Measurements from ENCODE around the gene CC2D1A.

Gene CC2D1A

GRCh38 chr19:13883516-13884064 is 22.4 kb upstream of the CC2D1A start:
- no peak overlapping the region for H3K27ac Mint-ChIP-seq
- peaks cover 30 to 34% of the 10 kb centered on the region in 2 donors for H3K4me1 Mint-ChIP-seq
- no peaks in the 10 kb centered on the region for H3K36me3 Mint-ChIP-seq
- H3K27me3 Mint-ChIP-seq: peaks cover 0 to 5% of the 10 kb centered on the region in 2 donors
- H3K9me3 Mint-ChIP-seq: no peaks in the 10 kb centered on the region
- DNase-seq (no peak), ATAC-seq (replicated peaks) (no peak)
- H3K4me3 Mint-ChIP-seq: no peak overlapping the region

DNA sequence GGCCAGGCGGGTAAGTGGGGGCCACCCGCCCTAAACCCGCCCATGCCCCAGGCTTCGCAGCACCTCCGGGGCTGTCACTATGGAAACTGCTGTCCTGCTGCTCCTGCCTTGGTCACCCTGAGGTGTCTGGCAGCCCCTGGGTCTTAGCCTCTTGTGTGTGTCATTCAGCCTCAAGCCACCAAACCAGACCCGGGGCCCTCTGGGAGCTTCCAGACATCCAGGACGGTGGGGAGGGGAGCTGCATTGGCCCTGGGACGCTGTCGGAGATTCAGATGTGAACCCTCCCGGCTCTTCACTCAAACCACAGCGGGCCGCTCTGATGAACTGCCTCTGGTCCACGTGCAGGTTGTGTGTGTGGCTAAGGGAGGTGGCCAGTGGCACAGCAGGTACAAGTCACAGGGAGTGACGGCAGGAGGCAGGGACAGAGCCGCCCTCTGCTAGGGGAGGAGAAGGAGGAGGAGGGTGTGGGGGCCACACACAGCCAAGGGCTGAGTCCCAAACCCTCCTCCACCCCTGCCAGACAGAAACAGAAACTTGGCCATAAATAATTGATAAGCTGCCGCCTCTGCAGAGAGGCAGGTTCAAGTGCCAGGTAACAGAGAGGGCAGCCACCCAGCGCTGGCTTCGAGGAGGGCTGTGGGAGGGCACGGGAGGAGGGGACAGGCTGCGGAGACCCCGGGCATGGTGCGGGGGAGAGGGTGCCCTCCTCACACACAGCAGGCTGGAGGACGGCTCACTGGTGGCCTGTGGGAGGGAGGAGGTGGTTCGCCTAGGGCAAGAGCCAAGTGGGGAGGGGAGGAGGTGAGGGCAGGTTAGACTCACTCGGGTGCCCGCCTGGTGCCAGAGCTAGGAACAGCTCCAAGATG is 21.0 kb upstream of the CC2D1A start:
- Mint-ChIP-seq H3K4me3 (no peak overlapping the region), H3K4me1 (peaks cover 28 to 31% of the 10 kb centered on the region in 2 donors), H3K27ac (no peak overlapping the region), H3K36me3 (no peaks in the 10 kb centered on the region), H3K27me3 (peaks cover 0 to 5% of the 10 kb centered on the region in 2 donors), H3K9me3 (no peaks in the 10 kb centered on the region)
- no peak for DNase-seq
- ATAC-seq (replicated peaks): no peak

- H3K27ac Mint-ChIP-seq: no peak overlapping the region
- H3K27me3 Mint-ChIP-seq: peaks cover 0 to 5% of the 10 kb centered on the region in 2 donors
- no peak overlapping the region for H3K4me3 Mint-ChIP-seq
- no peak for DNase-seq
- H3K4me1 Mint-ChIP-seq: peaks cover 21 to 22% of the 10 kb centered on the region in 2 donors
- no peak for ATAC-seq (replicated peaks)
- no peaks in the 10 kb centered on the region for H3K36me3 Mint-ChIP-seq
- no peaks in the 10 kb centered on the region for H3K9me3 Mint-ChIP-seq
These were observed 20.1 kb upstream of the CC2D1A start for GRCh38 chr19:13885826-13886365.

DNA sequence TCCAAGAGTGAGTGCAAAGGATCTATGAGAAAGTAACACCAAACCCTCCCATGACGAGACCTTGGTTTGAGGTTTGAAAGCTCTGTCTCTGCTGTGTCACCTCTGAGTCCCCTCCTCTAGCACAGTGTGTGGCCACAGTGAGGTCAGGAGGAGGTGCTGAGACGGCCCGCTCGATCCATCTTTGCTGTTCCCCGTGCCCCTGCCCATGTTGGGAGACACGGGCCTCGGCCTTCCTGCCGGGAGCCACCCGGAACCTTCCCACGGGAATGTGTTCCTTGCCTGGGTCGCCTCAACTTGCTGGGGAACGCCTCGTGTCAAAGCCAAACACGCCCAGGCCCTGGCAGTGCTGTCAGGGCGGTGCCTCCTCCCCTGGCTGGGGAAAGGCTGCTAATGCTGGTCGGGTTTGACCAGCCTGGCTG is 19.0 kb upstream of the CC2D1A start:
- Mint-ChIP-seq H3K4me1 (peaks cover 10 to 12% of the 10 kb centered on the region in 2 donors), H3K36me3 (no peaks in the 10 kb centered on the region), H3K27ac (no peak overlapping the region), H3K27me3 (peaks cover 0 to 5% of the 10 kb centered on the region in 2 donors), H3K4me3 (no peak overlapping the region), H3K9me3 (no peaks in the 10 kb centered on the region)
- DNase-seq (no peak), ATAC-seq (replicated peaks) (no peak)

- Mint-ChIP-seq H3K4me1 (peaks cover 5 to 7% of the 10 kb centered on the region in 2 donors), H3K9me3 (no peaks in the 10 kb centered on the region), H3K27ac (no peak overlapping the region), H3K27me3 (peaks cover 0 to 5% of the 10 kb centered on the region in 2 donors), H3K4me3 (no peak overlapping the region), H3K36me3 (no peaks in the 10 kb centered on the region)
- DNase-seq (no peak), ATAC-seq (replicated peaks) (no peak)
These were observed 18.5 kb upstream of the CC2D1A start for GRCh38 chr19:13887517-13887916.

- Mint-ChIP-seq H3K36me3 (no peaks in the 10 kb centered on the region), H3K9me3 (no peaks in the 10 kb centered on the region), H3K4me1 (peaks cover 0 to 3% of the 10 kb centered on the region in 2 donors), H3K27me3 (peaks cover 0 to 5% of the 10 kb centered on the region in 2 donors), H3K4me3 (no peak overlapping the region), H3K27ac (no peak overlapping the region)
- ATAC-seq (replicated peaks) (no peak), DNase-seq (no peak)
These were observed 17.7 kb upstream of the CC2D1A start for GRCh38 chr19:13888281-13888680.

DNA sequence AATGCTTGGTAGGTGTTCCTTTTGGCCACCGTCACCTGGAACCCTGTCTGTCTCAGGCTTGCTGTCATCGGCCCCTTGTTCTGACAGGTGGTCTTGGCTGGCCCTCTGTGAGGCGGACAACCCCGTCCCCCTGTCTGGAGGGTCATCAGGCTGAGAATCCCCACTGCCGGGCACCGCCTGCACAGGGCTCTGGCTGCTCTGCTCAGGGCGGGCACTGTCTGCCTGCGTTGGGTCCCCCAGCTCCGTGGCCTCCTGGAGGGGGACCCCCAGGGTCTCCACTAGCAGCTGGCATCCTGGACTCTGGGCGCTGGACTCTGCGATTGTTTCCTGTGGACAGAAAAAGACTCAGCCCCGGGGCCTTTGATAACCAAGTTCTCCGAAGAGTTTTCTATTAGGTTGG is 15.9 kb upstream of the CC2D1A start:
- ATAC-seq (replicated peaks) (no peak), DNase-seq (no peak)
- Mint-ChIP-seq H3K27ac (no peak overlapping the region), H3K4me3 (no peak overlapping the region), H3K9me3 (no peaks in the 10 kb centered on the region), H3K36me3 (no peaks in the 10 kb centered on the region), H3K4me1 (no peaks in the 10 kb centered on the region), H3K27me3 (peaks cover 0 to 5% of the 10 kb centered on the region in 2 donors)

DNA sequence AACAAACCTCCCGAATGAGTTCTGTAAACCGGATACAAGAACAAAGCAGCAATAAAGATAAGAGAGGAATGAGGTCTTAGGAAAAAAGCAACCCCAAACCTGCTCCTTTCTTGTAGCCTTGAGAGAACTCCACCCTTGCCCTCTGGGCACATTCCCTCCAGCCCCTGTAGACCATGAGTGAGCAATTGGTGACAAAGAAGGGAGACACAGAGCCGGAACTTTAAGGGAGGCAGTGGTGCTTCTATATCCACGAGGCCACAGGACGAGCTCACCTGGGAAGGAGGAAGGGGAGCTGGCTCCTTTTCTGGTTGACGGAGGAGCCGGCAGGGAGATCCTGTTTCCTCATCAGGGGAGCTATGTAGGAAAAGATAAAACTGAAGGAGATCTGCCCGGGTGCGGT is 13.1 kb upstream of the CC2D1A start:
- DNase-seq (no peak), ATAC-seq (replicated peaks) (no peak)
- Mint-ChIP-seq H3K9me3 (no peaks in the 10 kb centered on the region), H3K36me3 (no peaks in the 10 kb centered on the region), H3K27me3 (no peaks in the 10 kb centered on the region), H3K27ac (no peak overlapping the region), H3K4me1 (no peaks in the 10 kb centered on the region), H3K4me3 (no peak overlapping the region)

GRCh38 chr19:13894552-13894951 is 11.4 kb upstream of the CC2D1A start:
- Mint-ChIP-seq H3K27ac (no peak overlapping the region), H3K4me3 (no peak overlapping the region), H3K27me3 (no peaks in the 10 kb centered on the region), H3K4me1 (no peaks in the 10 kb centered on the region), H3K9me3 (no peaks in the 10 kb centered on the region), H3K36me3 (no peaks in the 10 kb centered on the region)
- DNase-seq (no peak), ATAC-seq (replicated peaks) (no peak)

DNA sequence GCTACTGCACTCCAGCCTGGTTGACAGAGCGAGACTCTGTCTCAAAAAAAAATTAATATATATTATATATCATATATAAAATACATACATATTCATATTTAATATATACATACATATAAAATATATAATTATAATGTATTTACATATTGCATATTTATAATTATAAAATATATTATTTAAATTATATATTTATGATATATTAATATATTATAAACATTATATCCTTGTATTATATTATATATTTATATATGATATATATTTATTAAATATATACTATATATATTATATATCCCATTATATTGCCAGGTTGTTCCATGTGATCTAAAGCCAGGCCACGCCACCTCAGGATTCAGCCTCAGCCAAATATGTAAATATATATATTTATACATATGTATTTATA is 9.8 kb upstream of the CC2D1A start:
- no peaks in the 10 kb centered on the region for H3K27me3 Mint-ChIP-seq
- no peak overlapping the region for H3K27ac Mint-ChIP-seq
- H3K36me3 Mint-ChIP-seq: no peaks in the 10 kb centered on the region
- no peaks in the 10 kb centered on the region for H3K4me1 Mint-ChIP-seq
- no peaks in the 10 kb centered on the region for H3K9me3 Mint-ChIP-seq
- ATAC-seq (replicated peaks): no peak
- no peak overlapping the region for H3K4me3 Mint-ChIP-seq
- DNase-seq: no peak

GRCh38 chr19:13899393-13899792 is 6.6 kb upstream of the CC2D1A start:
- ATAC-seq (replicated peaks): no peak
- H3K9me3 Mint-ChIP-seq: no peaks in the 10 kb centered on the region
- H3K27me3 Mint-ChIP-seq: no peaks in the 10 kb centered on the region
- no peak for DNase-seq
- H3K27ac Mint-ChIP-seq: no peak overlapping the region
- no peak overlapping the region for H3K4me3 Mint-ChIP-seq
- no peaks in the 10 kb centered on the region for H3K4me1 Mint-ChIP-seq
- no peaks in the 10 kb centered on the region for H3K36me3 Mint-ChIP-seq

GRCh38 chr19:13899912-13900584 is 6.0 kb upstream of the CC2D1A start:
- Mint-ChIP-seq H3K4me1 (no peaks in the 10 kb centered on the region), H3K36me3 (no peaks in the 10 kb centered on the region), H3K27me3 (no peaks in the 10 kb centered on the region), H3K4me3 (no peak overlapping the region), H3K9me3 (no peaks in the 10 kb centered on the region), H3K27ac (no peak overlapping the region)
- no peak for ATAC-seq (replicated peaks)
- DNase-seq: no peak

DNA sequence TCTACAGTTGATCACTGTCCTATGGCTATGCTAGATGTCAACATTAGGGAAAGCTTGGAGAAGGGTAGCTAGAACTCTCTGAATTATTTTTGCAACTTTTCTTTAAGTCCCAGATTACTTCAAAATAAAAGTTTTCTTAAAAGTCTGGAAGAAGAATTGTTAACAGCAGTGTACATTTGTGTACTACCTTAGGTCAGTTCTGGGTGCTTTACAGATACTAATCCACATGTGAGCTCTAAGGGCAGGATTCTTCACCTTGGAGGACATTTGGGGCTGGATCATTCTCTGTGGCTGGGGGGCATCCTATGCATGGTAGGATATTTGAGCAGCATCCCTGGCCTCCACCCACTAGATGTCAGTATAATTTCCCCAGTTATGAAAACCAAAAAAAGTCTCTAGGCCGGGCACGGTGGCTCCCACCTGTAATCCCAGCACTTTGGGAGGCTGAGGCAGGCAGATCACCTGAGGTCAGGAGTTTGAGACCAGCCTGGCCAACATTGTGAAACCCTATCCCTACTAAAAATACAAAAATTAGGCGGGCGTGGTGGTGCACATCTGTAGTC is 2.9 kb upstream of the CC2D1A start:
- no peak for ATAC-seq (replicated peaks)
- no peaks in the 10 kb centered on the region for H3K27me3 Mint-ChIP-seq
- no peak for DNase-seq
- H3K4me1 Mint-ChIP-seq: peaks cover 9 to 16% of the 10 kb centered on the region in 2 donors
- H3K4me3 Mint-ChIP-seq: no peak overlapping the region
- no peak overlapping the region for H3K27ac Mint-ChIP-seq
- H3K36me3 Mint-ChIP-seq: peaks cover 0 to 3% of the 10 kb centered on the region in 2 donors
- peaks cover 0 to 1% of the 10 kb centered on the region in 2 donors for H3K9me3 Mint-ChIP-seq

- Mint-ChIP-seq H3K36me3 (peaks cover 4 to 18% of the 10 kb centered on the region in 2 donors), H3K27ac (peak overlapping the region; percentile 76), H3K27me3 (no peaks in the 10 kb centered on the region), H3K9me3 (peaks cover 0 to 1% of the 10 kb centered on the region in 2 donors), H3K4me1 (peaks cover 9 to 16% of the 10 kb centered on the region in 2 donors), H3K4me3 (peak overlapping the region; percentile 87 to 93)
- peak; percentile 33 to 39 for ATAC-seq (replicated peaks)
- no peak for DNase-seq
These were observed 512 bp downstream of the CC2D1A start for GRCh38 chr19:13906521-13906904.

All from stimulated activated naive B cell treated with anti-CD40 and anti-IgM and Interleukin-4, amounts not matched to agents 10 μg/mL and 1 μg/mL and 100 μg/mL, for 72 hours (primary cell).